GM18870 (cell line): ENCODE measurements around the gene CAMSAP3.

Experiments used
- ATAC-seq: cut with Tn5 transposase; IDR thresholded peaks from one replicate; pipeline ENCODE4 v1.9.1; 2021; ENCODE audit warnings: moderate library complexity; ENCODE audit not compliant: unreplicated experiment

Gene CAMSAP3, protein sequence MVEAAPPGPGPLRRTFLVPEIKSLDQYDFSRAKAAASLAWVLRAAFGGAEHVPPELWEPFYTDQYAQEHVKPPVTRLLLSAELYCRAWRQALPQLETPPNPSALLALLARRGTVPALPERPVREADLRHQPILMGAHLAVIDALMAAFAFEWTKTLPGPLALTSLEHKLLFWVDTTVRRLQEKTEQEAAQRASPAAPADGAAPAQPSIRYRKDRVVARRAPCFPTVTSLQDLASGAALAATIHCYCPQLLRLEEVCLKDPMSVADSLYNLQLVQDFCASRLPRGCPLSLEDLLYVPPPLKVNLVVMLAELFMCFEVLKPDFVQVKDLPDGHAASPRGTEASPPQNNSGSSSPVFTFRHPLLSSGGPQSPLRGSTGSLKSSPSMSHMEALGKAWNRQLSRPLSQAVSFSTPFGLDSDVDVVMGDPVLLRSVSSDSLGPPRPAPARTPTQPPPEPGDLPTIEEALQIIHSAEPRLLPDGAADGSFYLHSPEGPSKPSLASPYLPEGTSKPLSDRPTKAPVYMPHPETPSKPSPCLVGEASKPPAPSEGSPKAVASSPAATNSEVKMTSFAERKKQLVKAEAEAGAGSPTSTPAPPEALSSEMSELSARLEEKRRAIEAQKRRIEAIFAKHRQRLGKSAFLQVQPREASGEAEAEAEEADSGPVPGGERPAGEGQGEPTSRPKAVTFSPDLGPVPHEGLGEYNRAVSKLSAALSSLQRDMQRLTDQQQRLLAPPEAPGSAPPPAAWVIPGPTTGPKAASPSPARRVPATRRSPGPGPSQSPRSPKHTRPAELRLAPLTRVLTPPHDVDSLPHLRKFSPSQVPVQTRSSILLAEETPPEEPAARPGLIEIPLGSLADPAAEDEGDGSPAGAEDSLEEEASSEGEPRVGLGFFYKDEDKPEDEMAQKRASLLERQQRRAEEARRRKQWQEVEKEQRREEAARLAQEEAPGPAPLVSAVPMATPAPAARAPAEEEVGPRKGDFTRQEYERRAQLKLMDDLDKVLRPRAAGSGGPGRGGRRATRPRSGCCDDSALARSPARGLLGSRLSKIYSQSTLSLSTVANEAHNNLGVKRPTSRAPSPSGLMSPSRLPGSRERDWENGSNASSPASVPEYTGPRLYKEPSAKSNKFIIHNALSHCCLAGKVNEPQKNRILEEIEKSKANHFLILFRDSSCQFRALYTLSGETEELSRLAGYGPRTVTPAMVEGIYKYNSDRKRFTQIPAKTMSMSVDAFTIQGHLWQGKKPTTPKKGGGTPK

GRCh38 chr19:7595466-7596133 lies at the start of gene CAMSAP3:
TSS of gene CAMSAP3 (plus strand) at chr19:7595863. CDS start at chr19:7596003, 140 bp downstream.
- ATAC-seq, result no peak

DNA sequence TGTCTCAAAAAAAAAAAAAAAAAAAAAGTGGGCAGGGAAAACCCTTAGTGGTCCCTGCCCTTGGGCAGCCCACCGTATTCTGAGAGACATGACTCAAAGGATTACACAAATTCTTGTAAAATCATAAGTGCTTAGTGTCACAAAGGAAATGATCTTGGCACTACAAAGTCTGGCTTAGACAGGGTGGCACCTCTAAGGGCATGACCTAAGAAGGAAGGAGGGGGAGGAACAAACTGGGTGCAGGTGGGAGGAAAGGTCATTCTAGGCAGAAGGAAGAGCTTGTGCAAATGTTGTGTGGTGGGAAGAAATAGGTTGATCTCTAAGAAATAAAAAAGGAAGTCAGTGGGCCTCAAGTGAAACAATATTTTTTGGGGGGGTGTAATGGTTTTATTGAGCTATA lies 49.8 kb upstream of the CAMSAP3 start:
- ATAC-seq, result no peak

GRCh38 chr19:7547159-7547558 lies 48.5 kb upstream of the CAMSAP3 start:
- no peak for ATAC-seq

GRCh38 chr19:7549429-7550148 lies 46.1 kb upstream of the CAMSAP3 start:
- ATAC-seq, result no peak

DNA sequence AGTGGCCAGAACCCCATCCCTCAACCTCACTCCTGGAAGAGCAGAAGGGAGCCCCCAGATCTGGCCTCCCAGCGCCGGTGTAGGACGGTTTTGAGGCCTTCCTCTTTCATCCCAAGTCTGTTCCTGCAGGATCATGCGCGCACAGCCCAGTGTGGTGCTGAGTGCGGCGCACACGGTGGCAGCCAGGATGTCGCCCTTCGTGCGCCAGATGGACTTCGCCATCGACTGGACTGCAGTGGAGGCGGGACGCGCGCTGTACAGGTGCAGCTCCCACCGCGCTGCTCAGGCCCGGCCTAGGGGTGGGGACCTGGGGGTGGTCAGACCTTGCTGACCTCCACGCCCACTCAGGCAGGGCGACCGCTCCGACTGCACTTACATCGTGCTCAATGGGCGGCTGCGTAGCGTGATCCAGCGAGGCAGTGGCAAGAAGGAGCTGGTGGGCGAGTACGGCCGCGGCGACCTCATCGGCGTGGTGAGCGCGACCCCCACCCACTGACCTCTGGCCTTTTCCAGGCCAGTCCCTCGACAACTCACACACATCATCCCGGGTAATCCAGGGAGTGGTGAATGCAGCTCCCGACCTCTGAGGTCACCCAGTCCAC lies 45.4 kb upstream of the CAMSAP3 start:
- ATAC-seq, result no peak

- ATAC-seq, result no peak
These were observed 44.5 kb upstream of the CAMSAP3 start for GRCh38 chr19:7550987-7551761.

DNA sequence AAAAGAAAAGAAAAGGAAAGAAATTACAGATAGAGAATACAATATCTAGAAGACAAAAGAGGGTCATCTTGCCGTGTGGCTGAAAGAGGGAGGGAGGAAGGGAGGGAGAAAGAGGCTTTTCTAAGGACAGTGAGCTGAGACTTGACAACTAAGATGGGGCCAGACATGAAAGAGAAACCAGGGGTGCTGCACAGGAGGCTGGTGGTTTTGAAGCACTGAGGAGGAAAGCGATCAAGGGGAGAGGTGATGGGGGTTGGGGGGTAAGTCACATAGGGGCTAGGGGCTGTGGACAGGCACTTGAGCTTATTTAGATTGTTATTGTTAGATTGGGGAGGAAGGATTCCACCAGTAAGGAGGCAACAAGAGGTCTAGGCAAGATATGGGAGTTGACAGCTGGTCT lies 42.9 kb upstream of the CAMSAP3 start:
- ATAC-seq, result no peak

GRCh38 chr19:7554565-7554964 lies 41.1 kb upstream of the CAMSAP3 start:
- ATAC-seq, result no peak

DNA sequence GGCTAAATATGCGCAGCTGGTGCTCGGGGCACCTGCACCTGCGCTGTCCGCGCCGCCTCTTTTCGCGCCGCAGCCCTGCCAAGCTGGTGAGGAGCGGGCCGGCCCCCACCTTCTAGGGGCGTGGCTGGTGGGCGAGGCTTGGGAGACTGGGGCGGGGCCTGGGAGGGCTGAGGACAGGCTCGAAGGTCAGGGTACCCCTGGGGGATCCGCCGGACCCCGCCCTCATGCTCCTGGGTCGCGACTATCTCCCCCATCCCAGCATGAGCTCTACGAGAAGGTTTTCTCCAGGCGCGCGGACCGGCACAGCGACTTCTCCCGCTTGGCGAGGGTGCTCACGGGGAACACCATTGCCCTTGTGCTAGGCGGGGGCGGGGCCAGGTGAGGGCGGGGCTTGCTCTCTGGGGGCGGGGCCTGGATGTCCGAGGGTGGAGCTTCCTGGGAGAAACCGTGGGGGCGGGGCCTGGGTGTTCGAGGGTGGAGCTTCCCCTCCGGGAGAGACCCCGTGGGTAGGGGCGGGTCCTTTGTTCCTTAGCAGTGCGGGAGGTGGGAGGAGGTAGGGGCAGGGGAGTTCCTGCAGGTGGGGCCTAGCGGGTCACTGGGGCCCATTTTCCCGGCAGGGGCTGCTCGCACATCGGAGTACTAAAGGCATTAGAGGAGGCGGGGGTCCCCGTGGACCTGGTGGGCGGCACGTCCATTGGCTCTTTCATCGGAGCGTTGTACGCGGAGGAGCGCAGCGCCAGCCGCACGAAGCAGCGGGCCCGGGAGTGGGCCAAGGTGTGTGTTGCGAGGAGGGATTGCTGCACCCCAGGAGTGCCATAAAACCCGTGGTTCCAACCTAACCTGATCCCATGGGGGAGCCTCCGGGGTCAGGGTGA lies 40.4 kb upstream of the CAMSAP3 start:
- no peak for ATAC-seq

- no peak for ATAC-seq
These were observed 38.9 kb upstream of the CAMSAP3 start for GRCh38 chr19:7556696-7557315.

GRCh38 chr19:7558667-7559066 lies 37.0 kb upstream of the CAMSAP3 start:
- ATAC-seq, result no peak

- no peak for ATAC-seq
These were observed 36.6 kb upstream of the CAMSAP3 start for GRCh38 chr19:7559102-7559501.

- no peak for ATAC-seq
These were observed 35.4 kb upstream of the CAMSAP3 start for GRCh38 chr19:7560255-7560654.

- ATAC-seq, result no peak
These were observed 34.3 kb upstream of the CAMSAP3 start for GRCh38 chr19:7561325-7561724.

DNA sequence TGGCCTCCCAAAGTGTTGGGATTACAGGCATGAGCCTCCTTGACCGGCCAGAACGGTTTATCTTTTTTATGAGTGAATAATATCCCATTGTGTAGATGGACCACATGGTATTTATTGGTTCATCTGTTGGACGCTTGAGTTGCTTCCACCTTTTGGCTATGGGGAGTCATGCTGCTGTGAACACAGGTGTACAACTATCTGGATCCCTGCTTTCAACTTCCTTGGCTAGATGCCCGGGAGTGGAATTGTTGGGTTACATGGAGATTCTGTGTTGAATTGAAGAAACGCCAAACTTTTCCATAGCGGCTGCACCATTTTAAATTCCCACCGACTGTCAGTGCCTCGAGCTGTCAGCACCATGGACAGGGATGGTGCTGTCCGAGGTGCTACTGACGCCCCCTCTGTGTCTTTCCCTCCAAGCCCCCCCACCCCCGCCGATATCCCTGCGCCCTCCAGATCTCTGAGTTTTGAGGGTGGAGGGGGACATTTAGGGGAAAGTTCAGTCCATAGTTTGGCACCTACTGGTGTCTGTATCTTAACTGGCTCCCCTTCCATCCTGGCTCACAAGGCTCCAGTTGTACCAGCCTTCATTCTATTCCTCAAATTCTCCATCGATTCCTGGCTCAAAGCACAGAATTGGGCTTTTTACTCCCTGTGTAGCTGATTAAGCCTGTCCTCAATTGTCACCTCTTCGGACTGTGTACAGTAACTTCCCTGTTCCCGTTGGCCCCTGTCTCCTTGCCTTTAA lies 32.8 kb upstream of the CAMSAP3 start:
- ATAC-seq, result no peak

GRCh38 chr19:7564866-7565265 lies 30.8 kb upstream of the CAMSAP3 start:
- no peak for ATAC-seq

GRCh38 chr19:7565332-7565731 lies 30.3 kb upstream of the CAMSAP3 start:
- ATAC-seq, result no peak
